ENCODE data around the gene TMCC3.

Gene TMCC3

GRCh38 chr12:94673496-94673895 is 23.1 kb upstream of the TMCC3 start:
- no peak for DNase-seq (ENCODE audit: low spot score)

- DNase-seq (ENCODE audit: low spot score) = no peak
Measured at GRCh38 chr12:94671917-94672316, 21.6 kb upstream of the TMCC3 start.

GRCh38 chr12:94670898-94671297 is 20.5 kb upstream of the TMCC3 start:
- no peak for DNase-seq (ENCODE audit: low spot score)

GRCh38 chr12:94670075-94670474 is 19.7 kb upstream of the TMCC3 start:
- DNase-seq (ENCODE audit: low spot score) = no peak

GRCh38 chr12:94667031-94667540 is 16.7 kb upstream of the TMCC3 start:
- no peak for DNase-seq (ENCODE audit: low spot score)

GRCh38 chr12:94666158-94666557 is 15.8 kb upstream of the TMCC3 start:
- no peak for DNase-seq (ENCODE audit: low spot score)

GRCh38 chr12:94663702-94664101 is 13.3 kb upstream of the TMCC3 start:
- DNase-seq (ENCODE audit: low spot score) = no peak

GRCh38 chr12:94663071-94663470 is 12.7 kb upstream of the TMCC3 start:
- no peak for DNase-seq (ENCODE audit: low spot score)

GRCh38 chr12:94660436-94660835 is 10.1 kb upstream of the TMCC3 start:
- DNase-seq (ENCODE audit: low spot score) = no peak

- DNase-seq (ENCODE audit: low spot score) = no peak
Measured at GRCh38 chr12:94659346-94659930, 9.1 kb upstream of the TMCC3 start.

- no peak for DNase-seq (ENCODE audit: low spot score)
Measured at GRCh38 chr12:94658931-94659330, 8.6 kb upstream of the TMCC3 start.

GRCh38 chr12:94656556-94656955 is 6.2 kb upstream of the TMCC3 start:
- no peak for DNase-seq (ENCODE audit: low spot score)

- DNase-seq (ENCODE audit: low spot score) = no peak
Measured at GRCh38 chr12:94649349-94650142, 811 bp downstream of the TMCC3 start.

GRCh38 chr12:94648578-94648977 is 1.8 kb downstream of the TMCC3 start:
- DNase-seq (ENCODE audit: low spot score) = no peak

- DNase-seq (ENCODE audit: low spot score) = no peak
Measured at GRCh38 chr12:94644141-94644979, 6.0 kb downstream of the TMCC3 start.

- no peak for DNase-seq (ENCODE audit: low spot score)
Measured at GRCh38 chr12:94643606-94644005, 6.8 kb downstream of the TMCC3 start.

GRCh38 chr12:94641283-94641682 is 9.1 kb downstream of the TMCC3 start:
- DNase-seq (ENCODE audit: low spot score) = no peak

GRCh38 chr12:94640134-94640928 is 10.0 kb downstream of the TMCC3 start:
- DNase-seq (ENCODE audit: low spot score) = no peak

GRCh38 chr12:94638521-94638920 is 11.8 kb downstream of the TMCC3 start:
- DNase-seq (ENCODE audit: low spot score) = no peak

GRCh38 chr12:94637390-94638113 is 12.8 kb downstream of the TMCC3 start:
- no peak for DNase-seq (ENCODE audit: low spot score)

GRCh38 chr12:94636462-94637085 is 13.8 kb downstream of the TMCC3 start:
- DNase-seq (ENCODE audit: low spot score) = no peak
